ENCODE data around the gene OGFOD1. TPM values are rescaled to one million over a fixed set of nuclear protein-coding genes. Genes with fewer than 3 reads are reported as not detected.

Gene OGFOD1
- total RNA-seq, 1 donor from 2014 or later, result 55.4 TPM

DNA sequence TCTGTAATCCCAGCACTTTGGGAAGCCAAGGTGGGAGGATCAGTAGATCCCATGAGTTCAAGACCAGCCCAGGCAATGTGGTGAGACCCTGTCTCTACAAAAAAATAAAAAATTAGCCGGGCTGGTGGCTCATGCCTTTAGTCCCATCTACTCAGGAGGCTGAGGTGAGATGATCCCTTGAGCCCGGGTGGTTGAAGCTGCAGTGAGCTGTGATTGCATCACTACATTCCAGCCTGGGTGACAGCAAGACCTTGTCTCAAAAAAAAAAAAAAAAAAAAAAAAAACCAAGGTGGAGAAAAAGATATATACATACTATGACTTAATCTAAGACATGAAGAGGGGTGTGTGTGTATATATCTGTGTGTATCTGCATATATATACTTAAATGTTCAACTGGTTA, 41.8 kb downstream of the OGFOD1 start:
- Mint-ChIP-seq H3K27ac (ENCODE audit: unreplicated experiment) (no peak overlapping the region), H3K27me3 (ENCODE audit: low read depth) (no peaks in the 10 kb centered on the region), H3K36me3 (ENCODE audit: low read depth) (peaks cover 12% of the 10 kb centered on the region), H3K4me1 (peaks cover 1% of the 10 kb centered on the region), H3K4me3 (no peak overlapping the region), H3K9me3 (no peaks in the 10 kb centered on the region)
- TF ChIP-seq, protein P1, sequence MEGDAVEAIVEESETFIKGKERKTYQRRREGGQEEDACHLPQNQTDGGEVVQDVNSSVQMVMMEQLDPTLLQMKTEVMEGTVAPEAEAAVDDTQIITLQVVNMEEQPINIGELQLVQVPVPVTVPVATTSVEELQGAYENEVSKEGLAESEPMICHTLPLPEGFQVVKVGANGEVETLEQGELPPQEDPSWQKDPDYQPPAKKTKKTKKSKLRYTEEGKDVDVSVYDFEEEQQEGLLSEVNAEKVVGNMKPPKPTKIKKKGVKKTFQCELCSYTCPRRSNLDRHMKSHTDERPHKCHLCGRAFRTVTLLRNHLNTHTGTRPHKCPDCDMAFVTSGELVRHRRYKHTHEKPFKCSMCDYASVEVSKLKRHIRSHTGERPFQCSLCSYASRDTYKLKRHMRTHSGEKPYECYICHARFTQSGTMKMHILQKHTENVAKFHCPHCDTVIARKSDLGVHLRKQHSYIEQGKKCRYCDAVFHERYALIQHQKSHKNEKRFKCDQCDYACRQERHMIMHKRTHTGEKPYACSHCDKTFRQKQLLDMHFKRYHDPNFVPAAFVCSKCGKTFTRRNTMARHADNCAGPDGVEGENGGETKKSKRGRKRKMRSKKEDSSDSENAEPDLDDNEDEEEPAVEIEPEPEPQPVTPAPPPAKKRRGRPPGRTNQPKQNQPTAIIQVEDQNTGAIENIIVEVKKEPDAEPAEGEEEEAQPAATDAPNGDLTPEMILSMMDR (conservative IDR thresholded peaks at IDR 0.05), result no peak
- no peak for DNase-seq (ENCODE audit: low read depth, low spot score)

DNA sequence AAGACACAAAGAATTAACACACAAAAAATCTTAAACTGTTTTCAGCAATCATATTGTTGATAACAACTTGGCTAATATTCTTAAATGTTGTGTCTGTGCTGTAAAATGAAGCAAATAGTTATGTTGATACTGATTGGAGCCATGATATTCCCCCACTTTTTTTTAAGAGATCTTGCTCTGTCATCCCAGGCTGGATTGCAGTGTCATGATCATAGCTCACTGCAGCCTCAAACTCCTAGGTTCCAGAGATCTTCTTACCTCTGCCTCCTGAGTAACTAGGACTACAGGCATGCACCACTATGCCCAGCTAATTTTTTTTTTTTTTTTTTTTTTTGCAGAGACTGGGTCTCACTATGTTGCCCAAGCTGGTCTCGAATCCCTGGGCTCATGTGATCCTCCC, 42.5 kb downstream of the OGFOD1 start:
- Mint-ChIP-seq H3K27ac (ENCODE audit: unreplicated experiment) (no peak overlapping the region), H3K9me3 (no peaks in the 10 kb centered on the region), H3K4me1 (no peaks in the 10 kb centered on the region), H3K36me3 (ENCODE audit: low read depth) (peaks cover 12% of the 10 kb centered on the region), H3K27me3 (ENCODE audit: low read depth) (no peaks in the 10 kb centered on the region), H3K4me3 (no peak overlapping the region)
- DNase-seq (ENCODE audit: low read depth, low spot score), result no peak
- TF ChIP-seq, protein P1 (conservative IDR thresholded peaks at IDR 0.05), result no peak

DNA sequence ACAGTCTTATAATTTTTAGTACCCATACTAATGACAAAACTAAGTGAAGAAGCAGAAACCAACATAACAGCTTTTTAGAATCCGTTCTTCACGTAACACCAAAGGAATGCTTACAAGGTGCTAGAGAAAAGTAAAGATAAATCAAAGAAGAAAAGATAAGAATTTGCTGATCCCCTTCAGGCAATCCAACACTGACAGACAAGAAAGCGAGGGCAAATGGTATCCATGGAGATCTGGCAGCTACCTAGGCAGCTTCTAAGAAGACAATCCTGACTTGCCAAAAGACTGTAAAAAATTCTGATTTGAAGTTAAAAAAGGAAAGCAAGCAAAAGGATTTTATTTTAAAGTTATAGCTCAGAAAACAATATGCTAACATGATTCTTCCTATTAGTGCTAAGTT, 53.8 kb downstream of the OGFOD1 start:
- H3K4me1 Mint-ChIP-seq, result no peaks in the 10 kb centered on the region
- TF ChIP-seq, protein P1 (conservative IDR thresholded peaks at IDR 0.05), result no peak
- peaks cover 11% of the 10 kb centered on the region for H3K36me3 Mint-ChIP-seq (ENCODE audit: low read depth)
- H3K4me3 Mint-ChIP-seq, result no peak overlapping the region
- H3K9me3 Mint-ChIP-seq, result no peaks in the 10 kb centered on the region
- no peaks in the 10 kb centered on the region for H3K27me3 Mint-ChIP-seq (ENCODE audit: low read depth)
- H3K27ac Mint-ChIP-seq (ENCODE audit: unreplicated experiment), result peak overlapping the region; percentile 81
- DNase-seq (ENCODE audit: low read depth, low spot score), result no peak

DNA sequence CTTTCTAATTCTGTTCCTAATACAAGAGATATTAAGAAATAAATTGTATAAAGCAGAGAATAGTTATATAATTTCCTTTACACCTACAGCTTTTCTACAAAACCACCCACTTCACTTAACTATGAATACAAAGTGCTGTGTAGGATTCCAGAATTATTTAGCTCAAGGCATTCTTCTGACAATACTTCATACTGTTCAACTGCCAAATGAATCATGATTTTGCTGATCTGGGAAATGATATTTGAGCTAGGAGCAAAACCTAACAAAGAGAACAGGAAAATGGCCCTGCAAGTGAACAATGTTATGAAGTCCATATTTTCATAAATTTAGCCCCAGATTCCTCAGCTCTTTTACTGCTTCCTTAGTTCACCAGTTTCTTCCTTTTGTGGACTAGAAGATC, 55.6 kb downstream of the OGFOD1 start:
- TF ChIP-seq, protein P1 (conservative IDR thresholded peaks at IDR 0.05), result no peak
- H3K9me3 Mint-ChIP-seq, result peaks cover under 1% of the 10 kb centered on the region
- H3K4me1 Mint-ChIP-seq, result no peaks in the 10 kb centered on the region
- H3K27me3 Mint-ChIP-seq (ENCODE audit: low read depth), result no peaks in the 10 kb centered on the region
- no peak for DNase-seq (ENCODE audit: low read depth, low spot score)
- no peak overlapping the region for H3K4me3 Mint-ChIP-seq
- H3K27ac Mint-ChIP-seq (ENCODE audit: unreplicated experiment), result no peak overlapping the region
- H3K36me3 Mint-ChIP-seq (ENCODE audit: low read depth), result peaks cover 11% of the 10 kb centered on the region

DNA sequence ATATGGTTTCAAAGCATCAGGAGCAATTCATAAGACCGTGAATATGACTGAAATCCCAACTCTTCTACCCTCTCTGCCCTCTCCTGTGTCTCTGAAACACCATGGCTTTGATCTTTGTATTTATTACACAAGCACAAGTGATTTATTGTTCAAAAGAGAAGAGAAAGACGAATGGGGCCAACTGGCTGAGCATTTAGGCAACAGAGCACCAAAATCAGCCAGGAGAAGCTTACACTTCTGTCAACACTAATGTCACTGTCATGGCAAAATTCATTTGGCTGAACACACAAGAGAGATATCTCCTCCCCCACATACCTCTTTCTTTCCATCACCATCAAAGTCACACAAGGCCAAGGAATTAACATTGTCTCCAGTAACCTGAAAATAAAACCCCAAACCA, 59.2 kb downstream of the OGFOD1 start:
- peaks cover 14% of the 10 kb centered on the region for H3K36me3 Mint-ChIP-seq (ENCODE audit: low read depth)
- peaks cover 2% of the 10 kb centered on the region for H3K9me3 Mint-ChIP-seq
- H3K4me3 Mint-ChIP-seq, result no peak overlapping the region
- H3K4me1 Mint-ChIP-seq, result peaks cover 6% of the 10 kb centered on the region
- TF ChIP-seq, protein P1 (conservative IDR thresholded peaks at IDR 0.05), result no peak
- H3K27ac Mint-ChIP-seq (ENCODE audit: unreplicated experiment), result no peak overlapping the region
- no peak for DNase-seq (ENCODE audit: low read depth, low spot score)
- no peaks in the 10 kb centered on the region for H3K27me3 Mint-ChIP-seq (ENCODE audit: low read depth)

DNA sequence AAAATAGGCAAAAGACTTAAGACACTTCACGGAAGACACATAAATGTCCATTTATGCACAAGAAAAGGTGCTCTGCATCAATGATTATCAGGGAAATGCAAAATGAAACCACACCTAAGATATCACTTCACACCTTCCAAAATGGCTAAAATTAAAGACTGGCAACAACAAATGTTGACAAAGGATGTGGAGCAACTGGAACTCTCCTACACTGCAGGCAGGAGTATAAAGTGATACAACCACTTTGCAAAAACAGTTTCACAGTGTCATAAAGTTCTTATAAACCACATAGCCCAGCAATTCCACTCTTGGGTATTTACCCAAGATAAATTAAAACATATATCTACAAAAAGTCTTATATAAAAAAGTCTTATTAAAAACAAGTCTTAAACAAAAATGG, 60.7 kb downstream of the OGFOD1 start:
- Mint-ChIP-seq H3K36me3 (ENCODE audit: low read depth) (peaks cover 11% of the 10 kb centered on the region), H3K27me3 (ENCODE audit: low read depth) (no peaks in the 10 kb centered on the region), H3K4me3 (no peak overlapping the region), H3K9me3 (peaks cover 2% of the 10 kb centered on the region), H3K27ac (ENCODE audit: unreplicated experiment) (no peak overlapping the region), H3K4me1 (peaks cover 15% of the 10 kb centered on the region)
- TF ChIP-seq, protein P1 (conservative IDR thresholded peaks at IDR 0.05), result no peak
- DNase-seq (ENCODE audit: low read depth, low spot score), result no peak
